NCI-H2029 (cell line): ENCODE measurements around the gene PRAMEF10.
"Not testable (repeated sequence)": the region's sequence is repeated elsewhere in the genome, so short reads cannot be mapped to it uniquely, and the experiment has no call there.

Experiments used
- DNase-seq: peaks from one replicate; lab custom pipeline; 2025; lab: John Stamatoyannopoulos, UW

The PRAMEF10 gene, protein sequence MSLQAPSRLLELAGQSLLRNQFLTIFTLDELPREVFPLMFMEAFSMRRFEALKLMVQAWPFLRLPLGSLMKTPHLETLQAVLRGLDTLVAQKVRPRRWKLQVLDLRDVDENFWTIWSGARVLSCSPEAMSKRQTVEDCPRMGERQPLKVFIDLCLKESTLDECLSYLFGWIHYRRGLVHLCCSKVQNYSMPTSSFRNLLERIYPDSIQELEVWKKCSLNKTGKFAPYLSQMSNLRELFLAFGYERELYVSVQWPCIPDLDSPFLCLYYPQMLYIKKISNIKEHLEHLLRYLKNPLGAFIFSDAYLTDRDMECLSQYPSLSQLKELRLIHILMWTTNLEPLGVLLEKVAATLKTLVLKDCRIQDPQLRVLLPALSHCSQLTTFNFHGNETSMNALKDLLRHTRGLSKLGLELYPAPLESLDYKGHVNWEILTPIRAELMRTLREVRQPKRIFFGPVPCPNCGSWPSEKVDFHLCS

DNA sequence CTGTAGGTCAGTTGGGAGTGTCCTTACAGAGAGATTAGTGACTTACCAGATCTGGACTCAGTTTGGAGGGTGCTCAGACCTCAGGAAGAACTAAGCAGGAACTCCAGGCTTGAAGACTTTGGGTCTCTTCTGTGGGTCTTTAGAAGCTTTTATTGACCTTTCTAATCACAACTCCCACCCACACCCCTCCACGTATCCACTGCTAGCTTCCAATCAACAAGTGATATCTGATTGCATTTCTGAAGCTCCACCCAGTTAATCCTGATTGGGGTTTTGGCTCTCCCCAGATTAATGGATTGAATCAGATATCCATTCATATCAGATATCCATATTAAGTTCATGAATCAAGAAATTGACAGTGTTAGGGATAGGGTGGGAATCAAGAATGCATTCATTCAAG is at the start of gene PRAMEF10:
Gene PRAMEF10 (minus strand): TSS at position 101 of the 400 bp plus-strand sequence. CDS start 2,423 bp downstream, outside the sequence.
- DNase-seq, result not testable (repeated sequence)

DNA sequence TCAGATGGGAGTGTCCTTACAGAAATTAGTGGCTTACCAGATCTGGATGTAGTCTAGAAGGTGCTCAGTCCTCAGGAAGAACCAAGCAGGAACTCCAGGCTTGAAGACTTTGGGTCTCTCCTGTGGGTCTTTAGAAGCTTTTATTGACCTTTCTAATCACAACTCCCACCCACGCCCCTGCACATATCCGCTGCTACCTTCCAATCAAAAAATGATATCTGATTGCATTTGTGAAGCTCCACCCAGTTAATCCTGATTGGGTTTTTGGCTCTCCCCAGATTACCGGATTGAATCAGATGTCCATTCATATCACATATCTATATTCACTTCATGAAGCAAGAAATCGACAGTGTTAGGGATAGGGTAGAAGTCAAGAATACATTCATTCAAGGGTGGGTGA is 49.4 kb upstream of the PRAMEF10 start, which contains the start of gene PRAMEF6:
Gene PRAMEF6 (minus strand): TSS at position 101 of the 400 bp plus-strand sequence. CDS start 5,062 bp downstream, outside the sequence.
- not testable (repeated sequence) for DNase-seq

- DNase-seq, result not testable (repeated sequence)
Observed at GRCh38 chr1:12924368-12924767, 26.3 kb upstream of the PRAMEF10 start.

DNA sequence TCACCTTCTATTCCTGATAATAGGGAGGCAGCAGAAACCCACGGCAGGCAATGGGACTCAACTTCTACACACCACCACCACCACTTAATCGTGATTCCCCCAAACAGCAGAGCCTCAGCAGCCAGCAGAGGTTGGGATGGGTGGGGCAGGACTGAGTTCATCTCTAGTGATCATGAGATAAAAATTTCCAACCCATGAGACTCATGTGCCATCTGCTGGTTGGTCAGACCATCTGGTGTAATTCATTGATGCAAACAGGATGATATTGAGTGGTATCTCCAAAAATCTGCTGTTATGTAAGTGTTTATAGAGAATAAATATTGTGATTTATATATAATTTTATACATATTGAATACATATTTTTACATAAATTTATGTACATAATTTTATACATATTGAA is 23.7 kb upstream of the PRAMEF10 start:
- DNase-seq, result not testable (repeated sequence)

- DNase-seq, result not testable (repeated sequence)
Observed at GRCh38 chr1:12916310-12916709, 18.2 kb upstream of the PRAMEF10 start, which contains the start of gene PRAMEF7. Gene PRAMEF7 (plus strand): TSS chr1:12916610. CDS start chr1:12917693, 1,083 bp downstream.

- not testable (repeated sequence) for DNase-seq
Observed at GRCh38 chr1:12903793-12904572, 5.9 kb upstream of the PRAMEF10 start.

DNA sequence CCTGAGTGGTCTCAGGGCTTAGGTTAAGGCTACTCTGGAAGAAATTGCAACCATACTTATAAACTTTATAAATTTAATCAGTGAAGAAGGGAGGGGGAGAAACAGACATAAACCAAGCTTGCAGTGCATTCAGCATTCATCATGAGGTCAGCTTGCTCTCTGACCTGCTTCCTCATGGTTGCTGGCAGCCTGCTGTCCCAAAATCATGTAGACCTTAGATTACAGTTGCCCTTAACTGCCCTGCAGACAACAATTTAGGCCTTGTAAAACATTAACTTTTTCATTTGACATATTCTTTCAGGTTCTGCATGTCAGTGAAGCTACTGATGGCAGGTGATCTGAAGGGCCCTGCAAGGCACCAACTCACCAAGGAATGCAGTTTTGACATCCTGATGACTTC is 1.1 kb upstream of the PRAMEF10 start:
- DNase-seq, result not testable (repeated sequence)

- DNase-seq, result not testable (repeated sequence)
Observed at GRCh38 chr1:12886101-12886500, 12.0 kb downstream of the PRAMEF10 start, which contains the start of gene PRAMEF4. Gene PRAMEF4 (minus strand): TSS chr1:12886201. CDS start chr1:12883394, 2,807 bp downstream.

DNA sequence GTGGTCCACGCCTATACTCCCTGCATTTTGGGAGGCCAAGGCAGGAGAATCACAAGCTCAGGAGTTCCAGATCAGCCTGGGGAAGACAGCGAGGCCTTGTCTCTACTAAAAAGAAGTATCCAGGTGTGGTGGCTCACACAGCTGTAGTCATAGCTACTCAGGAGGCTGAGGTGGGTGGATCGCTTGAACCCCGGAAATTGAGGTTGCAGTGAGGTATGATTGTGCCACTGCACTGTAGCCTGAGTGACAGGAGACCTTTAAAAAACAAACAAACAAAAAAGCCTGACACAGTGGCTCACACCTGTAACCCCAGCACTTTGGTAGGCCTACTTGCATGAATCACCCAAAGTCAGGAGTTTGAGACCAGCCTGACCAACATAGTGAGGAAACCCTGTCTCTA is 19.6 kb downstream of the PRAMEF10 start:
- not testable (repeated sequence) for DNase-seq

- DNase-seq, result not testable (repeated sequence)
Observed at GRCh38 chr1:12863131-12863880, 34.8 kb downstream of the PRAMEF10 start.

DNA sequence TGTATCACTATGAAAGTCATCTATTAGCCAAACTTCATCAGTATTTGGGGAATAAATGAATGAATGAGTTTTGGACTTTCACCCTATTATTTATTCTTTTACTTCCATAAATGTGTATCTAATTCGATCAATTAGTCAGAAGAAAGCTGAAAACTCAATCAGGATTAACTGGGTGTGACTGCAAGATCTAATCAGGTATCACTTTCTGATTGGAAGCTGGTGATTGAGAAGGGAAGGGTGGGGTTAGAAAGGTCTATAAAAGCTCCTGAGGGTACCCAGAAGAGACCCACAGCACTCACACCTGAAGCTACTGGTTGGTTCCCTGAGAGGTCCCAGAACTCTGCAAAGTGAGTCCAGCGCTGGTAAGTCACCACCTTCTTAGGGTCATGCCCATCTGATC is 41.3 kb downstream of the PRAMEF10 start, which contains the start of gene PRAMEF2:
Gene PRAMEF2 (plus strand): TSS at position 301 of the 400 bp plus-strand sequence. CDS start 1,924 bp downstream, outside the sequence.
- DNase-seq, result not testable (repeated sequence)

GRCh38 chr1:12851779-12852178 is 46.3 kb downstream of the PRAMEF10 start:
- no peak for DNase-seq

GRCh38 chr1:12848620-12849019 is 49.5 kb downstream of the PRAMEF10 start, which contains the start of gene HNRNPCL1:
Gene HNRNPCL1 (minus strand): TSS chr1:12848720. CDS start chr1:12848289, 431 bp downstream.
- not testable (repeated sequence) for DNase-seq
